HG02610 (cell line): ENCODE measurements around the gene TMEM271.

Experiments
- ATAC-seq: cut with Tn5 transposase; IDR thresholded peaks from one replicate; pipeline ENCODE4 v1.9.1; 2021; ENCODE audit warnings: mild to moderate bottlenecking, moderate library complexity; ENCODE audit not compliant: unreplicated experiment

TMEM271 gene

DNA sequence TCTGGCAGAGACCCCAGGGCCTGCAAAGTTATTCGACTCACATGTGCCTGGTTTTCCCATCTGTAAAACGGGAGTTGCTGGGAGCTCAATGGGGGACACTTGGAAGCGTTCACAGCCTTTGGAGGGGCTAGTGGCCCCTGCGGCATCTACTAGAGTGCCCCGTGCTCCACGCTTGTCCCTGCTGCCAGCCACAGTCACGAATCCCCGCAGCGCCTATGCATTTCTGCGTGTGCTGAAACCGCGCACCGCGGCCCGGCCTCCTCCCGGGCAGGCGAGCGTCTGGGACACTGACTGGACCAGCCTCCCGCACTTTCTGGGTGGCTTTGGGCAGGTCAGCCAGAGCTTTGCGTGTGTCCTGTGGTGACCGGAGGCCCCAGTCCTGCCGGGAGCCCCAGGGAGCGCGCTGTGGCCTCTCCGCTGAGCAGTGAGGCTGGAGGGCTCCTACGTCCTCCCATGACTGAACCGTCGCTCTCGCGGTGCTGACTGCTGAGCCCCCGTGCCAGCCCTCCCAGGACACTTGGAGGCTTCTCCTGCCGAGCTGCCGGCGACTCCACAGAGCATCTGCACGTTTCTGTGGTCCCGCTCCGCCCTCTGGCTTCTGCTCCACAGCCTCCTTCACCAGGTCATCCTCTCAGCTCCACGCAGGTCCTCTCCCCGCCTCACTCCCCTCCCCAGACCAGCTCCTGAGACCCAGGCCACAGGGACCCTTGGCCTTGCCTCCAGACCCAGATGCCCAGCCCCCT, 40.7 kb downstream of the TMEM271 start:
- no peak for ATAC-seq

GRCh38 chr4:534576-535151, 41.4 kb downstream of the TMEM271 start:
- no peak for ATAC-seq

DNA sequence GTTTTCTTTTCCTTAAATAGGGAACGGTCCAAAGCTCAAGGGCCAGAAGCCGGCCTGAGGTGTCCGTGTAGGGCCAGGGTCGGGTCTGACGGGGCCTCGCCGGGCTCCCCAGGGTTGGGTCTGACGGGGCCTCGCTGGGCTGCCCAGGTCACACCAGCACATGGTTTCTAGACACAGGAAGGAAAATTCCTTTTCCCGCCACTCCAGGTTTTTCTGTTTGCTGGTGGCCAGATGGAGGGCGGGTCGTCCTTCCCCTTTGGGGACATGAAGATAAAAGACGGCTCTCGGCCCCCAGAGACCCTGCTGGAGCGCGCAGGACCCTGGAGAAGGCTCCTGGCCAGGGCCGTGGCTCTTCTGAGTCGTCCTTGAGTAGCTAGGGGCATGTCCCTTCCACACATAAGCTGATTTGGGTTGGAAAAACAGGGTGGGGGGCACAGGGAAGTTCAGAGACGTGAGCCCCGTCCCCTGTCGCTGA, 42.0 kb downstream of the TMEM271 start:
- no peak for ATAC-seq

- ATAC-seq, result no peak
Measured at GRCh38 chr4:533318-534100, 42.6 kb downstream of the TMEM271 start.

- no peak for ATAC-seq
Measured at GRCh38 chr4:532588-533317, 43.3 kb downstream of the TMEM271 start.

DNA sequence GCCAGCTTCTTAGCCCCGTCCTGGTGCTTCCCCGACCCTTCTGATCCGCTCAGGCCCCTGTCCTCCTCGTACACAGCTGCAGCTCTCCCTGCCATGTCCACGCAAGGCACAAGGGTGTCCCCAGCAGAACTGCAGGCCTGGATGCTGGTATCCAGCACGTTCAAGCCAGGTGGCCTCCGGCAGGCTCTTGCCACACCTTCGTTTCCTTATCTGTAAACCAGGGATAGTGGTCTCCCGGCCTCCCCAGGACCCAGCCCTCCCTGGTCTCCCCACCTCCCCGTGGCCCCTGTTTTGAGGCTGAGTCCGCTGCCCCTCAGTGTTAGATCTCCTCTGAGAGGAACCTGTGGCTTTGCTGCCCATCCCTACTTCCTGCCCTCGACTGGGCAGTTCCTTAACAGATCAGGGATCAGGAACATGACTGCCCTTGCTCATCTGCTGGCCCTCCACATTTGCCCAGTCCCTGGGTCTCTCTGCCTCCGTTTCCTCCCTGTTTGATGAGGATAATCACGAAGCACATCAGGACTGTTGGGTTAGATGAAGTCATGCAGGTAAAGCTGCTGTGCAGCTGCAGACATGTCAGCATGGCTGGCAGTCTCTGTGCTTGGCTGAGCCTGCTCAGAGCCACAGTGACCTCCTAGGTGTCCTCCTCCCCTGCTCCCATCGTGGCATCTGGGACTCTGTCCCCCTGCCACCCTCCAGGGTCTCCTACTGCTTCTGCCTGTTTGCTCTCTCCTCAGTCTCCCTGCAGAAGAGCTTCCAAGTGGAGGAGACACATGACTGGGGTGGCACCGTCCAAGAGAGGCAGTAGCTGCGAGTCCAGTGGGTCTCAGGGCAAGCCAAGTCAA, 44.2 kb downstream of the TMEM271 start:
- no peak for ATAC-seq

DNA sequence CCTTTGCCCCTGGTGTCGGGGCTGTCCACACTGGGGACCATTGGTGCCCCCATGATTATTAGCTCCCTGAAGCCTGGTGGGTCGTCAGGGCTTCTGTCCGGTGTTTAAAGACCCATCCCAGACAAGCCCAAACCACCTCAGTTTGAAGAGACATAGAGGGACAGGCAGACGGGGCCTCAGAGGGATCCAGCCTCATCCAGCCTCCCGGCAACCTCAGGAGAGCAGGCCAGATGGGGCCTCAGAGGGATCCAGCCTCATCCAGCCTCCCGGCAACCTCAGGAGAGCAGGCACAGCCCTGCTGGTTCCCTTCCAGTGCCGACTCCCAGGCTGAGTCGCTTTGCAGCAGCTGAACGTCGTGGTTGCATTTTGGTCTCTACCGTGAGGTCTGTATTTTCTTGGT, 45.0 kb downstream of the TMEM271 start:
- ATAC-seq, result no peak

- ATAC-seq, result no peak
Measured at GRCh38 chr4:530017-530781, 45.9 kb downstream of the TMEM271 start.

- ATAC-seq, result no peak
Measured at GRCh38 chr4:529563-529962, 46.5 kb downstream of the TMEM271 start.

- ATAC-seq, result no peak
Measured at GRCh38 chr4:528835-529234, 47.3 kb downstream of the TMEM271 start.

- ATAC-seq, result no peak
Measured at GRCh38 chr4:528296-528695, 47.8 kb downstream of the TMEM271 start.

GRCh38 chr4:526971-527460, 49.1 kb downstream of the TMEM271 start:
- no peak for ATAC-seq

DNA sequence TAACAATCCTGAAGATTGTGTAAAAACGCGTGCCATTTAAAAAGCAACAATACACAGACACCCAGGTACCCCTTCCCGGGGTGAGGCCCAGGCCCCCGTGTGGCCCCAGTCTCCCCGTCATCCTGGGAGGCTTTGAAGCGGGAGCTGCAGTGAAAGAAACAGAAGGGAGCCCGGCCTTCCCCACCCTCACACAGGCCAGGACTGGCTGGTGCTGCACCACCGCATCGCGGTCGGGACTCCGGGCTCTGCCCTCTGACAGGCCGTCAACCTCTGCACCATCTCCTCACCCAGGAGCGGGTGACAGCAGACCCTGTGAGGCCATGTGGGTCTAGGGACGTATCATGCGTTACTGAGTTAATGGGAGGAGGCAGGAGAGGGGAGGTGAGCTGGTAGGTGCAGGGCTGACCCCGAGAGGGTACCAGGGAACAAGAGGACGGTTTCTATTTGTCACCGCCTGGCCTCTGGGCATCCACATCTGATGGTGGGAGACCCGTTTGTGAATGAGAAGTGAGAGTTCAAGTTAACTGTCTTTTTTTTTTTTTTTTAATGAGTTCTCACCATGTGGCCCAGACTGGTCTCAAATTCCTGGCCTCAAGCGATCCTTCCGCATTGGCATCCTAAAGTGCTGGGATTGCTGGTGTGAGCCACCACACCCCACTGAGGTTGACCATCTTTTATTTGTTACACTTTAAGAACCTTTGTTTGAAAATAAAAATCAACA, 49.7 kb downstream of the TMEM271 start:
- no peak for ATAC-seq

- no peak for ATAC-seq
Measured at GRCh38 chr4:525660-526059, 50.4 kb downstream of the TMEM271 start.

- ATAC-seq, result no peak
Measured at GRCh38 chr4:524196-524595, 51.9 kb downstream of the TMEM271 start.
